ENCODE results near the gene FHDC1.

FHDC1 gene

DNA sequence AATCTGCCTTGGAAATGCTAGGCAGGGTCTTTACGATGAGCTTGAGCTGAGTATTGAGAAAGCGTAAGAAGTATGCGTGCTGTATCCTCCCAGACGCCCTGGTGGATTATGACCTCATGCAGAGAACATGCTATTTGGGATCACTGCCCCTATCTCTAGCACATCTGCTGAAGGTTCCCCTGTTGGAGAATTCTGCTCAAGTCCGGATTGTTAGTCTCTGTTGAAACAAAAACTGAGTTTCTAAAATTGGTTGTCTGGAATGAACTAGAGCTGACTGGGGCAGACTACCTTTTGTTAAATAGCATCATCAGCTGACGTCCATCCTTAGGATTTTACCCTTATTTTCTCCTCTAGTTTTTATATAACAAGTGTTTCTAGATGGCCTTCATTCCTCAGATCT, 7.5 kb downstream of the FHDC1 start:
- CTCF ChIA-PET, result interaction anchor here (0.6 kb wide), 1 partner anchor 18 kb away, joined by 7 read pairs; no protein-coding TSS in a partner anchor
- TF ChIP-seq BHLHE40 (IDR thresholded peaks at IDR 0.05; ENCODE audit: borderline replicate concordance) (no peak), ELF4 (IDR thresholded peaks at IDR 0.05) (no peak), ZNF384 (IDR thresholded peaks at IDR 0.05) (no peak), ARNT (IDR thresholded peaks at IDR 0.05) (no peak), SUZ12 (IDR thresholded peaks at IDR 0.05) (no peak), HDGF (IDR thresholded peaks at IDR 0.05; ENCODE audit: borderline replicate concordance) (no peak)
- POLR2A ChIA-PET, result interaction anchor here (1.5 kb wide), 1 partner anchor 8 kb away, joined by 4 read pairs; the partner anchor contains the start of gene FHDC1
- DNase-seq (ENCODE audit: extremely low spot score), result no peak

DNA sequence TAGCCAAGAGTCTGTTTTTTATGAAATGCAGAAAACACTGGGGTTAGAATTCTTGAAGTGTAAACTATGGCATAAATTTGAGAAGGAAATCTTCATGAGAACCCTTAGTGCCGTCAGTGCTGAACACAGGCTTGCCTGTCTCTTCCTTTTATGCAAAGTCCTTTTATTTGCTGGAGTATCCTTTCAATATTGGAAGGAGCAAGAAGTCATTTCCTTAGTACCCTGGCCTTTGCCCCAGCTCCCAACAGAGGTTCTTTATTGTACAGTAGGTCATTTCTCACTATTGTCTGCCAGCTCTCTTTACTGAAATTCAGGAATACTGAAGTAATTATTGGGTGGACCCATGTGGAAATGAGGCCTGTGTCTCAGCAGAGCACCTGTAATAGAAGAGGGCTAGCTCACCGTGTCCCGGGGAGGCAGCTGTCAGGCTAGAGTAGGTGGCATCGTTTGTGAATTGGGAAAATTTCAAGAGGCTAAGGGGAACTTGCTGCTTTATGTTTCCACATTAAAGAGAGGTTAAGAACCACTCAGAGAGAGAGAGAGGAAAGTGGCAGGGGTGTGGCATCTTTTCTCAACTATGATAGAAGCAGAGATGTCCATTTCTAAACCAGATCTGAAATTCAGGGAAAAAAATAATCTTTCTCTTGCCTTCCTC, 8.7 kb downstream of the FHDC1 start:
- ChIA-PET POLR2A (interaction anchor here (1.1 to 1.5 kb wide), 2 partner anchors 9 to 13 kb away, joined by 3 to 4 read pairs; partner anchors contain the start of gene FHDC1), CTCF (no interaction called here)
- no peak for DNase-seq (ENCODE audit: extremely low spot score)
- TF ChIP-seq FOXK2 (IDR thresholded peaks at IDR 0.05) (no peak), ZNF384 (IDR thresholded peaks at IDR 0.05) (no peak), FOXM1 (IDR thresholded peaks at IDR 0.05; ENCODE audit: borderline replicate concordance) (no peak), L3MBTL2 (conservative IDR thresholded peaks at IDR 0.05) (no peak), SP1 (IDR thresholded peaks at IDR 0.05) (no peak), SUZ12 (IDR thresholded peaks at IDR 0.05) (no peak), NFRKB (IDR thresholded peaks at IDR 0.05) (no peak), TARDBP (IDR thresholded peaks at IDR 0.05) (no peak), ARNT (IDR thresholded peaks at IDR 0.05) (no peak)

DNA sequence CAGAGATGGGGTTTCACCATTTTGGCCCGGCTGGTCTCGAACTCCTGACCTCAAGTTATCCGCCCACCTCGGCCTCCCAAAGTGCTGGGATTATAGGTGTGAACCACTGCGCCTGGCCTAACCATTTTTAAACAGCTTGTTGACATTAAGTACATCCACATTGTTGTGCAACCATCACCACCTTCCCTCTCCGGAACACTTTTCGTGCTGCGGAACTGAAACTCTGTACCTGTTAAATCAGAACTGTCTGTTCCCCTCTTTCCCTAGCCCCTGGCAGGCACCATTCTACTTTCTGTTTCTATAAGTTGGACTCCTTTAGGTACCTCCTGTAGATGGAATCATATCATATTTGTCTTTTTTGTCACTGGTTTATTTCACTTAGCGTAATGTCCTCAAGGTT, 9.5 kb downstream of the FHDC1 start:
- DNase-seq (ENCODE audit: extremely low spot score), result no peak
- ChIA-PET POLR2A (no interaction called here), CTCF (no interaction called here)
- TF ChIP-seq L3MBTL2 (conservative IDR thresholded peaks at IDR 0.05), result no peak
- no peak for TF ChIP-seq ELF4 (IDR thresholded peaks at IDR 0.05)
- TF ChIP-seq NFRKB (IDR thresholded peaks at IDR 0.05), result no peak
- no peak for TF ChIP-seq ZNF384 (IDR thresholded peaks at IDR 0.05)
- no peak for TF ChIP-seq LEF1 (IDR thresholded peaks at IDR 0.05; ENCODE audit: borderline replicate concordance)
- no peak for TF ChIP-seq SP1 (IDR thresholded peaks at IDR 0.05)
- TF ChIP-seq HDGF (IDR thresholded peaks at IDR 0.05; ENCODE audit: borderline replicate concordance), result no peak
- TF ChIP-seq TARDBP (IDR thresholded peaks at IDR 0.05), result no peak
- TF ChIP-seq FOXM1 (IDR thresholded peaks at IDR 0.05; ENCODE audit: borderline replicate concordance), result no peak
- no peak for TF ChIP-seq FOXK2 (IDR thresholded peaks at IDR 0.05)
- no peak for TF ChIP-seq SUZ12 (IDR thresholded peaks at IDR 0.05)
- no peak for TF ChIP-seq ARNT (IDR thresholded peaks at IDR 0.05)
- no peak for TF ChIP-seq FOXA1 (IDR thresholded peaks at IDR 0.05)
- no peak for TF ChIP-seq CTBP1 (IDR thresholded peaks at IDR 0.05; ENCODE audit: borderline replicate concordance)

DNA sequence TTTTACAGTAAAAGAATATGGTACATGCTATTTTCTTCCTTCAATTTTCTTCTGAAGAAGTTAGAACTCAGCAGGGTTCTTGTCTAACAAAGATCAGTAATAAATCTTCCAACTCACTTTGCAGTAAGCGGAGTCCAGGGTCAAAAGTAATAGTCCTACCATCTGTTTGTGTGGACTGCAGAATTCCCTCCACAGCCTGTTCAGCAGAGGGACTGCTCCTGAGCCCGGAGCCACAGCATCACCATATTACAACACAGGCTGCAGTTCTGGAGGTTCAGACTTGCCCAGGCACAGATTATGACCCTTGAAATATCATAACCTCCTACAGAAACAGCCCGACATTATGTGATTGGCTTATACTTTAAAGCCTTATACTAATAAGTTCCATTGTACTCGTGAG, 10.3 kb downstream of the FHDC1 start:
- ChIA-PET CTCF (no interaction called here), POLR2A (no interaction called here)
- no peak for DNase-seq (ENCODE audit: extremely low spot score)
- TF ChIP-seq BHLHE40 (IDR thresholded peaks at IDR 0.05; ENCODE audit: borderline replicate concordance) (no peak), SUZ12 (IDR thresholded peaks at IDR 0.05) (no peak), ZNF384 (IDR thresholded peaks at IDR 0.05) (no peak), SP1 (IDR thresholded peaks at IDR 0.05) (no peak), L3MBTL2 (conservative IDR thresholded peaks at IDR 0.05) (no peak), LEF1 (IDR thresholded peaks at IDR 0.05; ENCODE audit: borderline replicate concordance) (no peak), CTBP1 (IDR thresholded peaks at IDR 0.05; ENCODE audit: borderline replicate concordance) (no peak), FOXA1 (IDR thresholded peaks at IDR 0.05) (no peak), NFRKB (IDR thresholded peaks at IDR 0.05) (no peak), FOXK2 (IDR thresholded peaks at IDR 0.05) (no peak), HDGF (IDR thresholded peaks at IDR 0.05; ENCODE audit: borderline replicate concordance) (no peak), FOXM1 (IDR thresholded peaks at IDR 0.05; ENCODE audit: borderline replicate concordance) (no peak)

DNA sequence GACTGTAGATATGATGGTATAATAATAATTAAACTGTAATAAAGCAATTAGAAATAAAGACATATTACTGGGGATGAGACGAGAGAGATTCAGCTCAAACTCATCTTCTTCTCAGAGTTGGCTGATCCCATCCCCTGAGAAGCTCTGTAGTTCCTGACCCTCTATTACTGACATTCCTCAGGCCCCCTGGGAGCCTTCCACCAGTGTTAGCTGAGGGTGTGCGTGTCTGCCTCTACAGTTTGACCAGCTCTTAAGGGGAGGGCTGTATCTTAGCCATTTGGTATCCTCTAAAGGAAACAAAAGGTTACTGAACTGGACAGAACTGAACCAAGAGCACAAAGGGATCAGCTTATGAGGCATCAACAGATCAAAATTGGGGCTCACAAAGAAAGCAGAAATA, 11.2 kb downstream of the FHDC1 start:
- ChIA-PET POLR2A (no interaction called here), CTCF (no interaction called here)
- TF ChIP-seq ELF4 (IDR thresholded peaks at IDR 0.05) (no peak), SP1 (IDR thresholded peaks at IDR 0.05) (no peak), TARDBP (IDR thresholded peaks at IDR 0.05) (no peak), FOXM1 (IDR thresholded peaks at IDR 0.05; ENCODE audit: borderline replicate concordance) (no peak), NFRKB (IDR thresholded peaks at IDR 0.05) (no peak), SUZ12 (IDR thresholded peaks at IDR 0.05) (no peak), HDGF (IDR thresholded peaks at IDR 0.05; ENCODE audit: borderline replicate concordance) (no peak), BHLHE40 (IDR thresholded peaks at IDR 0.05; ENCODE audit: borderline replicate concordance) (no peak), FOXA1 (IDR thresholded peaks at IDR 0.05) (no peak), L3MBTL2 (conservative IDR thresholded peaks at IDR 0.05) (no peak), ZNF384 (IDR thresholded peaks at IDR 0.05) (no peak)
- TF ChIP-seq, protein P1, sequence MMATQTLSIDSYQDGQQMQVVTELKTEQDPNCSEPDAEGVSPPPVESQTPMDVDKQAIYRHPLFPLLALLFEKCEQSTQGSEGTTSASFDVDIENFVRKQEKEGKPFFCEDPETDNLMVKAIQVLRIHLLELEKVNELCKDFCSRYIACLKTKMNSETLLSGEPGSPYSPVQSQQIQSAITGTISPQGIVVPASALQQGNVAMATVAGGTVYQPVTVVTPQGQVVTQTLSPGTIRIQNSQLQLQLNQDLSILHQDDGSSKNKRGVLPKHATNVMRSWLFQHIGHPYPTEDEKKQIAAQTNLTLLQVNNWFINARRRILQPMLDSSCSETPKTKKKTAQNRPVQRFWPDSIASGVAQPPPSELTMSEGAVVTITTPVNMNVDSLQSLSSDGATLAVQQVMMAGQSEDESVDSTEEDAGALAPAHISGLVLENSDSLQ (IDR thresholded peaks at IDR 0.05), result no peak
- DNase-seq (ENCODE audit: extremely low spot score), result no peak

DNA sequence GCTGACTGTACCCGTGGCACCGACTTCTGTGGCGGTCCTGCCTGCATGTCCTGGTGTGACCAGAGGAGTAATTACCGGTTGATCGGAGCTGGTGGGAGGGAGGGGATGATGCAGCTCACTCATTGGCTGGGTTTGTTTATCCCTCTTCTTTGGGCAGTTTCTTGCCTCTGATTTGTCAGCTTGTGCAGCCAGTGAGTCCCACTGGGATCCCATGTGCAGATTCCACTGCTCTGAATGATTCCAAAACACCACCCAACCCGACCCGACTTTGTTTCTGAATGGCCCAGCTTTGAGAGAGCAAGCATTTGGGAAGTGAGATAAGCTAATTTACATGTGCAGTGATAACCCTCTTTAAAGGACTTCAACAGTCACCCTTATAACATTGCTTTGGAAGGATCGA, 13.8 kb downstream of the FHDC1 start:
- CTCF ChIA-PET, result interaction anchor here (0.7 kb wide), 1 partner anchor 156 kb away, joined by 5 read pairs; no protein-coding TSS in a partner anchor
- no peak for TF ChIP-seq TARDBP (IDR thresholded peaks at IDR 0.05)
- TF ChIP-seq FOXK2 (IDR thresholded peaks at IDR 0.05), result no peak
- TF ChIP-seq LEF1 (IDR thresholded peaks at IDR 0.05; ENCODE audit: borderline replicate concordance), result no peak
- TF ChIP-seq, protein P1 (IDR thresholded peaks at IDR 0.05), result no peak
- DNase-seq (ENCODE audit: extremely low spot score), result no peak
- POLR2A ChIA-PET, result no interaction called here

Data from HEK293T (cell line).